CD14-positive monocyte (primary cell): ENCODE data around the gene UROC1. TPM values are rescaled to one million over a fixed set of nuclear protein-coding genes. Genes with fewer than 3 reads are reported as not detected.

Source experiments
- DNase-seq, 3 donors: peaks; one replicate each; pipeline ENCODE4 v3.0.0-alpha.2; 2011 to 2022
- H2AFZ ChIP-seq: 2 replicates; pipeline ENCODE4 v1.6.0; 2012; ENCODE audit warnings: mild to moderate bottlenecking, low read depth, low read length, inconsistent platforms; ENCODE audit not compliant: insufficient read depth, poor library complexity, severe bottlenecking
- H3K27ac ChIP-seq, 2 donors: 1 replicate in 1 of 2; 2 replicates in 1 of 2; pipeline ENCODE4 v1.5.1; 2012 to 2013; ENCODE audit warnings: low read length in 2 of 2, control low read depth in 1 of 2, inconsistent platforms in 1 of 2, low read depth in 1 of 2, mild to moderate bottlenecking in 1 of 2
- H3K27me3 ChIP-seq, 2 donors: one replicate each; pipeline versions ENCODE4 v1.6.0 to v1.6.1; 2011 to 2013; ENCODE audit warnings: low read length in 2 of 2; ENCODE audit not compliant: control insufficient read depth in 2 of 2, insufficient read depth in 2 of 2
- H3K36me3 ChIP-seq, 2 donors: replicated peaks in 1 of 2; 1 replicate in 1 of 2; 2 replicates in 1 of 2; pipeline versions ENCODE4 v1.5.1 to v1.6.1; 2012 to 2013; ENCODE audit warnings: low read length in 2 of 2, control low read depth in 1 of 2, inconsistent platforms in 1 of 2, mild to moderate bottlenecking in 1 of 2; ENCODE audit not compliant: insufficient read depth in 2 of 2, control insufficient read depth in 1 of 2
- H3K4me1 ChIP-seq, 2 donors: 1 replicate in 1 of 2; 2 replicates in 1 of 2; pipeline versions ENCODE4 v1.5.1 to v1.6.1; 2012 to 2013; ENCODE audit warnings: low read length in 2 of 2, control low read depth in 1 of 2, inconsistent platforms in 1 of 2, mild to moderate bottlenecking in 1 of 2, moderate library complexity in 1 of 2; ENCODE audit not compliant: insufficient read depth in 2 of 2, control insufficient read depth in 1 of 2
- H3K4me2 ChIP-seq: replicated peaks from 2 replicates; pipeline ENCODE3; 2012; ENCODE audit warnings: low read length, moderate library complexity, mild to moderate bottlenecking; ENCODE audit not compliant: poor library complexity, severe bottlenecking; ENCODE audit errors: extremely low read depth
- H3K4me3 ChIP-seq, 3 experiments: fragments of 200-600 bp in 1 of 3; sonication (generic) in 1 of 3; replicated peaks in 1 of 3; 1 replicate in 2 of 3; 2 replicates in 1 of 3; pipeline ENCODE4 v1.5.1; 2011 to 2013; ENCODE audit warnings: low read length in 3 of 3, mild to moderate bottlenecking in 3 of 3, control low read depth in 2 of 3, low read depth in 2 of 3, inconsistent platforms in 1 of 3, moderate library complexity in 1 of 3
- H3K79me2 ChIP-seq: 2 replicates; pipeline ENCODE4 v1.6.0; 2012; ENCODE audit warnings: mild to moderate bottlenecking, control low read depth, inconsistent platforms, low read length, moderate library complexity; ENCODE audit not compliant: insufficient read depth
- H3K9ac ChIP-seq: 2 replicates; pipeline ENCODE4 v1.6.0; 2017; ENCODE audit warnings: low read length, mild to moderate bottlenecking; ENCODE audit not compliant: insufficient read depth, poor library complexity, severe bottlenecking
- H3K9me3 ChIP-seq, 2 donors: replicated peaks in 1 of 2; 1 replicate in 1 of 2; 2 replicates in 1 of 2; pipeline versions ENCODE4 v1.5.1 to v1.6.1; 2012 to 2013; ENCODE audit warnings: low read length in 2 of 2, control low read depth in 1 of 2; ENCODE audit not compliant: control insufficient read depth in 1 of 2, insufficient read depth in 1 of 2
- H4K20me1 ChIP-seq: 2 replicates; pipeline ENCODE4 v1.6.0; 2012; ENCODE audit warnings: mild to moderate bottlenecking, low read length, control low read depth, moderate library complexity; ENCODE audit not compliant: insufficient read depth
- H3K27ac Mint-ChIP-seq, 7 donors: one replicate each; pipeline ENCODE4 v1.8.0; 2020; ENCODE audit warnings: mild to moderate bottlenecking in 7 of 7, mixed read lengths in 7 of 7, moderate library complexity in 6 of 7, inconsistent platforms in 2 of 7
- H3K27me3 Mint-ChIP-seq, 3 donors: one replicate each; pipeline ENCODE4 v1.8.0; 2021 to 2022; ENCODE audit warnings: low read depth in 3 of 3, mild to moderate bottlenecking in 3 of 3, mixed read lengths in 3 of 3, moderate library complexity in 3 of 3, inconsistent platforms in 1 of 3
- H3K36me3 Mint-ChIP-seq, 2 donors: one replicate each; pipeline ENCODE4 v1.8.0; 2020; ENCODE audit warnings: mixed read lengths in 2 of 2, inconsistent platforms in 1 of 2, mild to moderate bottlenecking in 1 of 2
- H3K4me1 Mint-ChIP-seq: one replicate; pipeline ENCODE4 v1.8.0; 2020; ENCODE audit warnings: mild to moderate bottlenecking, mixed read lengths
- H3K4me3 Mint-ChIP-seq, 2 donors: one replicate each; pipeline ENCODE4 v1.8.0; 2020; ENCODE audit warnings: mild to moderate bottlenecking in 2 of 2, mixed read lengths in 2 of 2, moderate library complexity in 1 of 2
- H3K9me3 Mint-ChIP-seq, 7 donors: one replicate each; pipeline ENCODE4 v1.8.0; 2020 to 2022; ENCODE audit warnings: mixed read lengths in 7 of 7, mild to moderate bottlenecking in 6 of 7, moderate library complexity in 6 of 7, inconsistent platforms in 2 of 7
- CTCF ChIP-seq: fragments of 200-600 bp; IDR thresholded peaks from one replicate; pipeline ENCODE4 v1.8.0; 2022; ENCODE audit warnings: antibody characterized with exemption, mild to moderate bottlenecking
- WGBS: methylation state at CpG from one replicate; pipeline ENCODE4 v1.1.5; 2013; ENCODE audit warnings: missing lambda C conversion rate; ENCODE audit not compliant: insufficient coverage; 5-methylcytosine and 5-hydroxymethylcytosine counted together
- intact Hi-C, 2 donors: fragments of 100-400 bp; cut with micrococcal nuclease; formaldehyde crosslinking; loops; one replicate each; pipeline versions ENCODE4 v1.15.0 to v1.15.1; 2023
- polyA plus RNA-seq, 3 donors: library from polyadenylated mRNA; depleted of rRNA in 1 of 3; unstranded in 2 of 3; stranded (reverse) in 1 of 3; fragments of 300-500 nt in 2 of 3; fragments of >200 nt in 1 of 3; fragmentation: Illumina TruSeq in 2 of 3; gene quantifications; 1 replicate in 2 of 3; 2 replicates in 1 of 3; pipeline ENCODE4 v1.2.3, GENCODE V29; 2012 to 2021

The UROC1 gene
- polyA plus RNA-seq, 3 donors: not detected

GRCh38 chr3:126464494-126464893 is 53.1 kb downstream of the UROC1 start:
- H3K4me3 Mint-ChIP-seq: no peak overlapping the region

GRCh38 chr3:126464093-126464492 is 53.5 kb downstream of the UROC1 start:
- Histone ChIP-seq H3K36me3 (peaks cover 77 to 92% of the 10 kb centered on the region in 2 donors), H3K4me1 (peaks cover 46 to 51% of the 10 kb centered on the region in 2 donors), H3K27me3 (no peaks in the 10 kb centered on the region), H3K4me3 (no peak overlapping the region), H3K4me2 (no peak overlapping the region), H3K27ac (peak overlapping the region in 1 of 2 donors; percentile 76), H3K9me3 (no peaks in the 10 kb centered on the region), H3K79me2 (peaks cover 85% of the 10 kb centered on the region), H3K9ac (no peak overlapping the region), H2AFZ (no peak overlapping the region), H4K20me1 (peaks cover 100% of the 10 kb centered on the region)
- peaks cover 84 to 96% of the 10 kb centered on the region in 2 donors for H3K36me3 Mint-ChIP-seq
- WGBS: 91% methylated on average over 4 of the region's 4 CpGs
- no peaks in the 10 kb centered on the region for H3K27me3 Mint-ChIP-seq
- peaks cover 45% of the 10 kb centered on the region for H3K4me1 Mint-ChIP-seq
- no peak for DNase-seq
- H3K27ac Mint-ChIP-seq: peak overlapping the region in 4 of 7 donors; percentile 73 to 91 (median 82)
- no peak for TF ChIP-seq CTCF
- intact Hi-C loops: loop anchor here in 1 of 2 donors (10.0 kb wide), 1 partner anchor 109 kb away; the partner anchor contains the start of gene KLF15
- H3K4me3 Mint-ChIP-seq: no peak overlapping the region
- H3K9me3 Mint-ChIP-seq: peaks cover 0 to 3% (median 0%) of the 10 kb centered on the region in 7 donors

More at GRCh38 chr3:126464494-126464893, 53.1 kb downstream of the UROC1 start:
- Histone ChIP-seq H3K79me2 (peaks cover 85% of the 10 kb centered on the region), H3K4me2 (no peak overlapping the region), H3K36me3 (peaks cover 77 to 92% of the 10 kb centered on the region in 2 donors), H2AFZ (no peak overlapping the region), H4K20me1 (peaks cover 100% of the 10 kb centered on the region), H3K27me3 (no peaks in the 10 kb centered on the region), H3K9me3 (no peaks in the 10 kb centered on the region), H3K9ac (no peak overlapping the region), H3K27ac (peak overlapping the region; percentile 65 to 76), H3K4me3 (no peak overlapping the region), H3K4me1 (peaks cover 46 to 51% of the 10 kb centered on the region in 2 donors)
- 50% methylated on average over 2 of the region's 4 CpGs for WGBS
- H3K36me3 Mint-ChIP-seq: peaks cover 84 to 96% of the 10 kb centered on the region in 2 donors
- no peak for TF ChIP-seq CTCF
- H3K9me3 Mint-ChIP-seq: peaks cover 0 to 3% (median 0%) of the 10 kb centered on the region in 7 donors
- peak; percentile 29 to 49 (median 41) for DNase-seq
- H3K27ac Mint-ChIP-seq: peak overlapping the region; percentile 73 to 91 (median 78)
- intact Hi-C loops: loop anchor here in 1 of 2 donors (10.0 kb wide), 1 partner anchor 110 kb away; the partner anchor contains the start of gene KLF15
- no peaks in the 10 kb centered on the region for H3K27me3 Mint-ChIP-seq
- peaks cover 49% of the 10 kb centered on the region for H3K4me1 Mint-ChIP-seq
